ENCODE results near the gene MEF2C. TPM values are rescaled to one million over a fixed set of nuclear protein-coding genes. Genes with fewer than 3 reads are reported as not detected.

The MEF2C gene
- total RNA-seq, 1 experiment from 2014 or later = 3.4 TPM

- H3K27me3 ChIP-seq (ENCODE audit: control insufficient read depth, insufficient read depth, low read length) = no peaks in the 10 kb centered on the region
- H3K4me3 ChIP-seq (ENCODE audit: insufficient read depth, low read depth, low read length) = no peak overlapping the region
- H3K36me3 ChIP-seq (replicated peaks; ENCODE audit: control insufficient read depth, insufficient read depth, low read length) = no peaks in the 10 kb centered on the region
- no peak for DNase-seq
Measured at GRCh38 chr5:88769165-88769564, 113.8 kb downstream of the MEF2C start.

- no peaks in the 10 kb centered on the region for H3K36me3 ChIP-seq (replicated peaks; ENCODE audit: control insufficient read depth, insufficient read depth, low read length)
- H3K27me3 ChIP-seq (ENCODE audit: control insufficient read depth, insufficient read depth, low read length) = no peaks in the 10 kb centered on the region
- DNase-seq = no peak
- no peak overlapping the region for H3K4me3 ChIP-seq (ENCODE audit: insufficient read depth, low read depth, low read length)
Measured at GRCh38 chr5:88768411-88768810, 114.6 kb downstream of the MEF2C start.

GRCh38 chr5:88765798-88766197, 117.2 kb downstream of the MEF2C start:
- Histone ChIP-seq H3K36me3 (replicated peaks; ENCODE audit: control insufficient read depth, insufficient read depth, low read length) (no peaks in the 10 kb centered on the region), H3K27me3 (ENCODE audit: control insufficient read depth, insufficient read depth, low read length) (no peaks in the 10 kb centered on the region), H3K4me3 (ENCODE audit: insufficient read depth, low read depth, low read length) (no peak overlapping the region)
- no peak for DNase-seq

- Histone ChIP-seq H3K4me3 (ENCODE audit: insufficient read depth, low read depth, low read length) (no peak overlapping the region), H3K27me3 (ENCODE audit: control insufficient read depth, insufficient read depth, low read length) (no peaks in the 10 kb centered on the region), H3K36me3 (replicated peaks; ENCODE audit: control insufficient read depth, insufficient read depth, low read length) (no peaks in the 10 kb centered on the region)
- DNase-seq = no peak
Measured at GRCh38 chr5:88765171-88765570, 117.8 kb downstream of the MEF2C start.

GRCh38 chr5:88761939-88762338, 121.0 kb downstream of the MEF2C start:
- no peak overlapping the region for H3K4me3 ChIP-seq (ENCODE audit: insufficient read depth, low read depth, low read length)
- no peaks in the 10 kb centered on the region for H3K27me3 ChIP-seq (ENCODE audit: control insufficient read depth, insufficient read depth, low read length)
- H3K36me3 ChIP-seq (replicated peaks; ENCODE audit: control insufficient read depth, insufficient read depth, low read length) = no peaks in the 10 kb centered on the region
- no peak for DNase-seq

- no peaks in the 10 kb centered on the region for H3K27me3 ChIP-seq (ENCODE audit: control insufficient read depth, insufficient read depth, low read length)
- no peaks in the 10 kb centered on the region for H3K36me3 ChIP-seq (replicated peaks; ENCODE audit: control insufficient read depth, insufficient read depth, low read length)
- no peak overlapping the region for H3K4me3 ChIP-seq (ENCODE audit: insufficient read depth, low read depth, low read length)
- no peak for DNase-seq
Measured at GRCh38 chr5:88761269-88761850, 121.6 kb downstream of the MEF2C start.

GRCh38 chr5:88760527-88760926, 122.5 kb downstream of the MEF2C start:
- H3K36me3 ChIP-seq (replicated peaks; ENCODE audit: control insufficient read depth, insufficient read depth, low read length) = no peaks in the 10 kb centered on the region
- no peak overlapping the region for H3K4me3 ChIP-seq (ENCODE audit: insufficient read depth, low read depth, low read length)
- H3K27me3 ChIP-seq (ENCODE audit: control insufficient read depth, insufficient read depth, low read length) = no peaks in the 10 kb centered on the region
- DNase-seq = no peak

- H3K36me3 ChIP-seq (replicated peaks; ENCODE audit: control insufficient read depth, insufficient read depth, low read length) = no peaks in the 10 kb centered on the region
- no peaks in the 10 kb centered on the region for H3K27me3 ChIP-seq (ENCODE audit: control insufficient read depth, insufficient read depth, low read length)
- no peak for DNase-seq
- H3K4me3 ChIP-seq (ENCODE audit: insufficient read depth, low read depth, low read length) = no peak overlapping the region
Measured at GRCh38 chr5:88758591-88758990, 124.4 kb downstream of the MEF2C start.

GRCh38 chr5:88758184-88758583, 124.8 kb downstream of the MEF2C start:
- Histone ChIP-seq H3K36me3 (replicated peaks; ENCODE audit: control insufficient read depth, insufficient read depth, low read length) (no peaks in the 10 kb centered on the region), H3K4me3 (ENCODE audit: insufficient read depth, low read depth, low read length) (no peak overlapping the region), H3K27me3 (ENCODE audit: control insufficient read depth, insufficient read depth, low read length) (no peaks in the 10 kb centered on the region)
- no peak for DNase-seq

- H3K27me3 ChIP-seq (ENCODE audit: control insufficient read depth, insufficient read depth, low read length) = no peaks in the 10 kb centered on the region
- no peak overlapping the region for H3K4me3 ChIP-seq (ENCODE audit: insufficient read depth, low read depth, low read length)
- no peak for DNase-seq
- no peaks in the 10 kb centered on the region for H3K36me3 ChIP-seq (replicated peaks; ENCODE audit: control insufficient read depth, insufficient read depth, low read length)
Measured at GRCh38 chr5:88756953-88757352, 126.0 kb downstream of the MEF2C start.

GRCh38 chr5:88748666-88749065, 134.3 kb downstream of the MEF2C start:
- H3K36me3 ChIP-seq (replicated peaks; ENCODE audit: control insufficient read depth, insufficient read depth, low read length) = no peaks in the 10 kb centered on the region
- no peaks in the 10 kb centered on the region for H3K27me3 ChIP-seq (ENCODE audit: control insufficient read depth, insufficient read depth, low read length)
- no peak overlapping the region for H3K4me3 ChIP-seq (ENCODE audit: insufficient read depth, low read depth, low read length)
- DNase-seq = no peak

- Histone ChIP-seq H3K4me3 (ENCODE audit: insufficient read depth, low read depth, low read length) (no peak overlapping the region), H3K27me3 (ENCODE audit: control insufficient read depth, insufficient read depth, low read length) (no peaks in the 10 kb centered on the region), H3K36me3 (replicated peaks; ENCODE audit: control insufficient read depth, insufficient read depth, low read length) (no peaks in the 10 kb centered on the region)
- DNase-seq = no peak
Measured at GRCh38 chr5:88746438-88746882, 136.5 kb downstream of the MEF2C start.

- Histone ChIP-seq H3K36me3 (replicated peaks; ENCODE audit: control insufficient read depth, insufficient read depth, low read length) (no peaks in the 10 kb centered on the region), H3K27me3 (ENCODE audit: control insufficient read depth, insufficient read depth, low read length) (no peaks in the 10 kb centered on the region), H3K4me3 (ENCODE audit: insufficient read depth, low read depth, low read length) (no peak overlapping the region)
- DNase-seq = no peak
Measured at GRCh38 chr5:88745093-88745696, 137.8 kb downstream of the MEF2C start.

- H3K36me3 ChIP-seq (replicated peaks; ENCODE audit: control insufficient read depth, insufficient read depth, low read length) = no peaks in the 10 kb centered on the region
- H3K4me3 ChIP-seq (ENCODE audit: insufficient read depth, low read depth, low read length) = no peak overlapping the region
- DNase-seq = no peak
- no peaks in the 10 kb centered on the region for H3K27me3 ChIP-seq (ENCODE audit: control insufficient read depth, insufficient read depth, low read length)
Measured at GRCh38 chr5:88743231-88743834, 139.7 kb downstream of the MEF2C start.

- no peaks in the 10 kb centered on the region for H3K27me3 ChIP-seq (ENCODE audit: control insufficient read depth, insufficient read depth, low read length)
- no peaks in the 10 kb centered on the region for H3K36me3 ChIP-seq (replicated peaks; ENCODE audit: control insufficient read depth, insufficient read depth, low read length)
- H3K4me3 ChIP-seq (ENCODE audit: insufficient read depth, low read depth, low read length) = no peak overlapping the region
- no peak for DNase-seq
Measured at GRCh38 chr5:88741964-88742363, 141.0 kb downstream of the MEF2C start.

All from H7 (cell line).